KBM-7 (cell line): ENCODE results near the gene RRP8.

Source experiments
- DNase-seq: peaks from one replicate; pipeline ENCODE4 v3.0.0-alpha.2; 2015
- in situ Hi-C: fragments of 300-500 bp; cut with MboI; formaldehyde crosslinking; loops from 2 replicates; pipeline ENCODE4 v1.14.3; 2020; ENCODE audit warnings: low sequenced_read_pairs, low pct_unique_long_range_greater_than_20kb, mixed read lengths

Gene RRP8

DNA sequence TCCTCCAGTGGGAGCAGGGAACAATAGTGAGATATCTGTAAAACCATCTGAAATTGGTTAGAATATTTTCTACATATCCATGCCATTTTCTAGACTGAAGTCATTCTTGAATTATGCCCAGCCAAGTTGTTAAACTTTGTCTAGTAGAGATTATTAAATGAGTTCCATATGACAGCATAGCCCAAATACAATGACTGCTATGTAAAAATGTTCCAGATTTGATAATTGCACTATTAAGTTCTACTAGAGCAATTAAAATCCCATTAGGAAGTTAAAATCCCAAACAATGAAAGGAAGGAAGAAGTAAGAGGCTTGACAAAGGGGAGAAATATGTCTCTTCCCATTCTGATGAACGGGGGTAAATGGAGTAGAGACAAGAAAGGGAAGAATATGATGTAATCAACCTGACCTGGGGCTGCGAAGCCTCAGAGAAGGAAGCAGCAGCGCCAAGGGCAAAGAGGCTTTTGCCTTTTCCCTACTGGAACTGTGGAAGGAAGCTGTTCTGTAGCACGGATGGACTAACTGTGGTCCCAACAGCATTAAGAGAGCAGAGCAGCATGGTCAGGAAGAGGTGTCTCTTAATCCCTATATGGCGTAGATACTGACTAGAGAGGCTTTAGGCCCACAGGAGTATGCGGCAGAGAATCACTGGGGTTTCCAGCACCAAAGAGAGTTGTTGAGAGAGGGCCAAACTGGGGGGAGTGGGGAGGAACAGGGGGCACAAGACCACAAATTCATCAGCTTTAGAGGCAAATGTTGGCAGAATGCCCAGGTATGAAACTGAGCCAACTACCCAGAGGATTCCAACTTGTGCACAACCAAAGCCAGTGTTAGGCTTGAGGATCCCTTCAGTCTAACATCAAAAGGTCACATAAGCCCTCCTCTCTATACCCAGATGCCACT, 26.7 kb downstream of the RRP8 start:
- peak; percentile 6 for DNase-seq
- in situ Hi-C loops = no loop called here

- no peak for DNase-seq
- in situ Hi-C loops = no loop called here
Measured at GRCh38 chr11:6574816-6575715, 28.4 kb downstream of the RRP8 start.

- no peak for DNase-seq
- in situ Hi-C loops = no loop called here
Measured at GRCh38 chr11:6572215-6572614, 31.2 kb downstream of the RRP8 start.

DNA sequence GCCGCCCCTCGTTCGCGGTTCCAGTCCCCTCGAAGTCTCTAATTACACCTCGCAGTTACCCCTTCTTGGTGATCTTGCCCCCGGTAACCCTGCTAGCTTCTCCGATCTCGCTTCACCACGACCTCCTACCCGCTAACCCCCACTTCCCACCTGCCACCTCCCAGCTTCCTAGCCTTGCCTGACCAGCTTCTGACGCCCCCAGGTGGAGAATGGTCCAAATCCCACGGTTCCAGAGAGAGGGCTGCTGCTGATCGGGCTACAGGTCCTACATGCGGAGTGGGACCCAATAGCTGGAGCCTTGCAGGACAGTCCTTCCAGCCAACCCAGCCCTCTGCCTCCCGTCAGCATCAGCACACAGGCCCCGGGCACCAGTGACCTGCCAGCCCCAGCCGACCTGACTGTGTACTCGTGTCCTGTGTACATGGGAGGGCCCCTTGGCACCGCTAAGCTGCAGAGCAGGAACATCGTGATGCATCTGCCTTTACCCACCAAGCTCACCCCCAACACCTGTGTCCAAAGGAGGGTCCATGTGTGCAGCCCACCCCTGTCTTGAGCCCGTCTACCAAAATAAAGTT, 31.9 kb downstream of the RRP8 start:
- DNase-seq = no peak
- in situ Hi-C loops = no loop called here

GRCh38 chr11:6570691-6571427, 32.6 kb downstream of the RRP8 start:
- DNase-seq = no peak
- in situ Hi-C loops = no loop called here

DNA sequence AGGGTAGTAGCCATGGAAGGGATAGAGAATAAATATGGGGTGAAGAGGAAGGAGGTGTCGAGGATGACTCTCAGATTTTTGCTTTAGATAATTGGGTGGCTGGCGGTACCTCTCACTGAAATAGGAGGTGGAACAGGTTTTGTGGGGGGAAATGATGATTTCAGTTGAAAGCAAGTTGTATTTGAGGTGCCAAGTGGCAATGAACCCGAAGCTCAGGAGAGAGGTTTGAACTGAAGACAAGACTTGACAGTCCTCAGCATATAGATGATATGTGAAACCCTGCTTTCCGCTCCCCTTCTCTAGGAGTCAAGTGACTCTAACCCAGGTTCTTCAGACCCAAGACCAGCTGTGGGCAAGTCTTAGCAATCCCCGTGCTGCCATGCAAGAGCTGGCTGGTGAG, 33.7 kb downstream of the RRP8 start:
- no peak for DNase-seq
- in situ Hi-C loops = no loop called here

DNA sequence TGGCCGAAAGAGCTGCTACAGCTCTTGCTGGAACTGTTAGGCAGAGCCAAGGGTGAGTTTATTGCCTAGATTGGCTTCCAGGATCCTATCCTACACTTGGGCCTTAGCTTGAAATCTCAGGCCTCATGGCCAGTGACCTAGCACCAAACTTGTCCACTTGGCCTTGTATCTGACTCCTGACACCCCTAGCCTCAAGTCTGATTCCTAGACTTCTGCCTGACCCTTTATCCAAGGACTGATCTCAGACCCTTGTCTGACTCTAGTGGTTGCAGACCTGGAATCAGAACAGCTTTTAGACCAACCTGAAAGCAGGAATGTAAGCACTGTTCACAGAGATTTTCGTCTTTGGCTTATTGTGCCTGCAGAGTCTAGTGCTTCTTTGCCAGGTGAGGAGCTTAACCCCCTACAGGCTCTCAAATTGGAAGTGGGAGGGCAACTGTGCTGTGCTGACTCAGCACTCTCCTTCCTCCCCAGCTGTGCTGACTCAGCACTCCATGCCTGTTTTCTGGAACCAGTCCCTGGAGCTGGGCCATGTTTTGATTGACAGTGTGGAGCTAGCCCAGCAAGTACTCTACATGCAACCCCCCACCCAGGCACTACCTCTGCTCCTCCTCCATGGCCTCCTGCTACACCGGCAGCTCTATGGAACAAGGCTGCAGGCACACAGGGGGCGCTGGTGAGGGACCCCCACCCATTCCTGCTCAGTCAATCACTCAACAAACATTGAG, 35.1 kb downstream of the RRP8 start:
- peak; percentile 26 for DNase-seq
- in situ Hi-C loops = no loop called here

- DNase-seq = no peak
- in situ Hi-C loops = no loop called here
Measured at GRCh38 chr11:6567371-6567745, 36.1 kb downstream of the RRP8 start.

GRCh38 chr11:6566704-6567370, 36.6 kb downstream of the RRP8 start:
- DNase-seq = no peak
- in situ Hi-C loops = no loop called here

GRCh38 chr11:6565988-6566703, 37.3 kb downstream of the RRP8 start:
- in situ Hi-C loops = no loop called here
- DNase-seq = no peak

DNA sequence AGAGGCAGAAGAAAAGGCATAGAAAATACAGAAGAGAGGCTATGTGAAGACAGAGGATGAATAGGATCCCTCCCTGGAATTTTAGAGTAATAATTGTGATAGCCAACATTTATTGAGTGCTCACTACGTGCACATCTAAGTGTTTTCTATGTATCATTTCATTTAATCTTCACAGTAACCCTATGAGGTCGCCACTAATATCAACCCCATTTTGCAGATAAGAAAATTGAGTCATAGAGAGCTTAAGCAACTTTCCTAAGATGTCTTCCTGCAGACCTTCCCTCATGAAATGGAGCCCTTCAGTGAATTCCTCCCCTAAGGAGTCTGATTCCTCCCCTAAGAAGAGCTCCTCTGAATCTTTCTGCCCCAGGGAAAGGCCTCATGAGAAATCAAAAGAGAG, 38.1 kb downstream of the RRP8 start:
- in situ Hi-C loops = no loop called here
- DNase-seq = no peak

DNA sequence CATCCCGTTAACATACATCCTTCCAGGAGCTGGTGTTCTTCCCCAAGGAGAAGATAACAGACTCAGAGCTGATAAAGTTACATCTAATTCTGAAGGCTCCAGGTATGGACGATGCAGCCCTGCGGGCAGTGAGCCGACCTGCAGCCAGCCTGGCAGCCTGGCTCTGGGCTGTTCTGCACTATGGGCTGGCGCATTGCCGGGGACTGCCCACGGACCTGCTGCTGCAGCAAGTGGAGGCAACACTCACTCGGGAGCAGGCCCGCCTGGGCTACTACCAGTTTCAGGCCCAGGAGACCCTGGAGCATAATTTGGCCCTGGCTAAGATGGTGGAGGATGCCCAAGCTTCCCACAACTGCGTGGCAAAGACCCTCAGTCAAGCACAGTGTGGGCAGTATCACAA, 39.7 kb downstream of the RRP8 start:
- in situ Hi-C loops = no loop called here

GRCh38 chr11:6563121-6563619, 40.2 kb downstream of the RRP8 start:
- no peak for DNase-seq
- in situ Hi-C loops = no loop called here

More for the DNA sequence above, 39.7 kb downstream of the RRP8 start:
- no peak for DNase-seq

- DNase-seq = no peak
- in situ Hi-C loops = no loop called here
Measured at GRCh38 chr11:6561288-6561687, 42.1 kb downstream of the RRP8 start.

DNA sequence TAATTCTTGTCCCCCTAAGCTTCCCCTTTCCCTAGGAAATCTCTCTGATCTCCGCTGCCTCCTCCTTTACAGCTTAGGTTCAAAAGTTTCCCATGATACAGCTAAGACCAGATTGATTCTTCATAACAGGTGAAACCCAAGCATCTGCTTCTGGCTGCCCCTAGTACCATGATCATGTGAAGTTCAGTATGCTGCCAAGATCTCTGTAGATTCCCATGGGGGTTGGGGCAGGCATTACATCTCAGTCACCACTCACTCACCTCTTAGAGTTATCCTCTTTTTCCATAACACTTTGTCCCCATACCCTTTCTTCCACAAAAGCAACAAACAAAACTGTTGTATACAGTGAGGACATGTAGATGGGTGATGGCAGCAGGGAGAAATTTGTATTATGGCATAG, 44.0 kb downstream of the RRP8 start:
- in situ Hi-C loops = no loop called here
- no peak for DNase-seq

DNA sequence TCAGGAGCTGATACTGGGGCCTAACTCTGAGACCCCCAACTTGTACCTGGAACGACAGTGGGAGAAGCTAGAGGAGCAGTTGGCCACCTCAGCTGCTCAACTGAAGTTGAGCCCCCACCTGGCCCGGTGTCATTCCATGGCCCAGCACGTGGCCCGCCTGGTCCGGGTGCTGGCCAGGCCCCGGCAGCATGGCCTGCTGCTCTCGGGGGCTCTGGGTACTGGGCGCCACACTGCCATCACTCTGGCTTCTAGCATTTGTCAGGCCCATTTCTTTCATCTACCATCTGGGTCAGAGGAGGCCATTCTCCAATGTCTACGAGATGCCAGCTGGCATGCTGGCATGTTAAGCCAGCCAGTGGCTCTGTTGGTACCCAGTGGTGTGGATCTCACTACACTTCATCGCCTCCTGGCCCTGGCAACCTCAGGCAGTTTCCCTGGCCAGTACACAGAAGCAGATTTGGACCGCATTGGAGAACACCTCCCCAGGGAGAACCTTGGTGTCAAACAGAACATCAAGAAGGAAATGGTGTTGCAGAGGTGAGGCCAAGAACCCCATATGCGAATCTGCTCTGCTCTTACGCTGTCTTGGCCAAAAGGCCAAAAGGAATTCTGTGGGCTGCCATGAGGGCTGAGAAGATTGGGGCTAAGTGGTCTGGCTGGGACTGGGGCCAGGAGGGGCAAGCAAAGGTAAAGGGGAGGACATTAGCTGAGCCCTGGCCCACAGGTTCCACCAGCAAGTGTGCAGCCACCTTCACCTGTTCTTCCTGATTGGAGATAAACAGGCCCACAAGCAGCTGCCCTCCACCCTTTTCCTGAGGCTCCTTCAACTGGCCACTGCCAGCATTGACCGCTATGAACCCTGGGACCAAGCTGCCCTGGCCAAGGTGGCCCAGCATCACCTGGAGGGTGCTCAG, 45.4 kb downstream of the RRP8 start:
- in situ Hi-C loops = no loop called here
- no peak for DNase-seq
